IMR-90 (cell line): ENCODE data around the gene LAMA3. TPM values are rescaled to one million over a fixed set of nuclear protein-coding genes. Genes with fewer than 3 reads are reported as not detected.

Experiments used
- ATAC-seq: fragments of 200-7000 bp; cut with Tn5 transposase; 2 replicates; pipeline ENCODE4 v1.9.1; 2020; ENCODE audit warnings: low read depth, mild to moderate bottlenecking, moderate library complexity
- BruUV-seq: library from RNA; stranded (reverse); fragments of 400-500 nt; replicated peaks from 2 replicates; lab custom pipeline; 2021; lab: Mats Ljungman, UMichigan
- CTCF ChIA-PET: fragments of 300-600 bp; formaldehyde crosslinking; extraction: SDS; loops from one replicate; lab custom pipeline; 2021; ENCODE audit warnings: antibody characterized with exemption; lab: Yijun Ruan, JAX
- POLR2A ChIA-PET: fragments of 300-600 bp; sonication (Branson Sonifier 250); formaldehyde crosslinking; loops from one replicate; lab custom pipeline; 2022; ENCODE audit warnings: antibody characterized with exemption; ENCODE audit not compliant: unreplicated experiment; lab: Charles Lee
- DNase-seq: peaks from one replicate; pipeline ENCODE4 v3.0.0; 2013
- H2AFZ ChIP-seq: replicated peaks from 2 replicates; pipeline ENCODE3; 2013; ENCODE audit warnings: low read length, mild to moderate bottlenecking; ENCODE audit not compliant: poor library complexity
- H2AK5ac ChIP-seq: 2 replicates; pipeline ENCODE4 v1.6.1; 2013; ENCODE audit warnings: low read depth, low read length, inconsistent platforms
- H2AK9ac ChIP-seq: replicated peaks from 2 replicates; pipeline ENCODE3; 2013; ENCODE audit warnings: mild to moderate bottlenecking, low read depth, low read length, moderate library complexity; ENCODE audit not compliant: poor library complexity
- H2BK120ac ChIP-seq: 2 replicates; pipeline ENCODE4 v1.6.1; 2013; ENCODE audit warnings: low read depth, low read length, inconsistent platforms
- H2BK15ac ChIP-seq: 3 replicates; pipeline ENCODE4 v1.6.1; 2013; ENCODE audit warnings: low read depth, low read length, inconsistent platforms
- H2BK20ac ChIP-seq: 2 replicates; pipeline ENCODE4 v1.6.1; 2013; ENCODE audit warnings: low read depth, mild to moderate bottlenecking, inconsistent platforms, low read length, moderate library complexity
- H2BK5ac ChIP-seq: 2 replicates; pipeline ENCODE4 v1.6.1; 2013; ENCODE audit warnings: mild to moderate bottlenecking, low read depth, low read length, inconsistent platforms; ENCODE audit not compliant: poor library complexity, severe bottlenecking
- H3K14ac ChIP-seq: replicated peaks from 2 replicates; pipeline ENCODE4 v1.6.1; 2013; ENCODE audit warnings: low read depth, low read length, inconsistent platforms
- H3K18ac ChIP-seq: 2 replicates; pipeline ENCODE4 v1.6.1; 2013; ENCODE audit warnings: low read depth, low read length, control low read depth
- H3K23ac ChIP-seq: 2 replicates; pipeline ENCODE4 v1.6.1; 2013; ENCODE audit warnings: low read depth, low read length, inconsistent platforms
- H3K27ac ChIP-seq: 2 replicates; pipeline ENCODE4 v1.5.1; 2013; ENCODE audit warnings: mild to moderate bottlenecking, control low read depth, low read length; ENCODE audit not compliant: insufficient read depth
- H3K27me3 ChIP-seq: 2 replicates; pipeline ENCODE4 v1.6.1; 2013; ENCODE audit warnings: low read length; ENCODE audit not compliant: control insufficient read depth, insufficient read depth
- H3K36me3 ChIP-seq: 2 replicates; pipeline ENCODE4 v1.6.1; 2013; ENCODE audit warnings: low read length, mixed read lengths; ENCODE audit not compliant: control insufficient read depth, insufficient read depth
- H3K4ac ChIP-seq: 2 replicates; pipeline ENCODE4 v1.6.1; 2013; ENCODE audit warnings: low read depth, low read length, inconsistent platforms
- H3K4me1 ChIP-seq: 2 replicates; pipeline ENCODE4 v1.6.1; 2013; ENCODE audit warnings: low read length, mixed read lengths; ENCODE audit not compliant: control insufficient read depth, insufficient read depth
- H3K4me2 ChIP-seq: 2 replicates; pipeline ENCODE4 v1.6.1; 2013; ENCODE audit warnings: low read depth, mild to moderate bottlenecking, control low read depth, low read length, moderate library complexity
- H3K4me3 ChIP-seq: 2 replicates; pipeline ENCODE4 v1.5.1; 2013; ENCODE audit warnings: low read depth, mild to moderate bottlenecking, control low read depth, low read length, moderate library complexity; ENCODE audit not compliant: insufficient read depth
- H3K56ac ChIP-seq: 2 replicates; pipeline ENCODE4 v1.6.1; 2013; ENCODE audit warnings: low read length, inconsistent platforms; ENCODE audit not compliant: insufficient read depth; ENCODE audit errors: extremely low read depth
- H3K79me1 ChIP-seq, 2 experiments: 2 replicates each; pipeline ENCODE4 v1.6.1; 2013; ENCODE audit warnings: low read length in 2 of 2, inconsistent platforms in 1 of 2, low read depth in 1 of 2
- H3K9ac ChIP-seq: 2 replicates; pipeline ENCODE4 v1.6.1; 2013; ENCODE audit warnings: low read depth, low read length, control low read depth
- H3K9me1 ChIP-seq: 2 replicates; pipeline ENCODE4 v1.6.1; 2013; ENCODE audit warnings: low read length, inconsistent platforms; ENCODE audit not compliant: insufficient read depth
- H3K9me3 ChIP-seq: 2 replicates; pipeline ENCODE4 v1.6.1; 2013; ENCODE audit warnings: low read length; ENCODE audit not compliant: control insufficient read depth, insufficient read depth
- H4K20me1 ChIP-seq: 2 replicates; pipeline ENCODE4 v1.6.1; 2013; ENCODE audit warnings: low read length, inconsistent platforms; ENCODE audit not compliant: insufficient read depth
- H4K5ac ChIP-seq: 2 replicates; pipeline ENCODE4 v1.6.1; 2013; ENCODE audit warnings: mild to moderate bottlenecking, low read depth, low read length, control low read depth
- H4K8ac ChIP-seq, 2 experiments: 2 replicates each; pipeline ENCODE4 v1.6.1; 2013; ENCODE audit warnings: low read depth in 2 of 2, low read length in 2 of 2, control low read depth in 1 of 2, inconsistent platforms in 1 of 2
- H4K91ac ChIP-seq: 2 replicates; pipeline ENCODE4 v1.6.1; 2013; ENCODE audit warnings: low read depth, low read length, inconsistent platforms; ENCODE audit not compliant: insufficient read depth
- CHD1 ChIP-seq: IDR thresholded peaks from 2 replicates; pipeline ENCODE4 v1.6.1; 2012; ENCODE audit warnings: low read depth, low read length, improper control_type of control experiment
- MAFK ChIP-seq: IDR thresholded peaks from 2 replicates; pipeline ENCODE4 v1.6.1; 2012; ENCODE audit warnings: low read depth, low read length, improper control_type of control experiment
- NFE2L2 ChIP-seq: fragments of 150-350 bp; IDR thresholded peaks from 2 replicates; pipeline ENCODE4 v1.6.1; 2016; ENCODE audit warnings: low read depth, mild to moderate bottlenecking, low read length
- RAD21 ChIP-seq: IDR thresholded peaks from 2 replicates; pipeline ENCODE4 v1.6.1; 2012; ENCODE audit warnings: low read length, improper control_type of control experiment
- WGBS, 2 experiments: methylation state at CpG; one replicate each; pipeline versions ENCODE4 v1.1.5 to v1.1.7; 2013; ENCODE audit warnings: missing lambda C conversion rate in 2 of 2; ENCODE audit not compliant: insufficient read length in 1 of 2; ENCODE audit errors: extremely low coverage in 2 of 2; 5-methylcytosine and 5-hydroxymethylcytosine counted together
- dilution Hi-C: fragments of 300-500 bp; cut with HindIII; formaldehyde crosslinking; loops from one replicate; pipeline ENCODE4 v1.14.3; 2018; ENCODE audit warnings: low sequenced_read_pairs; ENCODE audit not compliant: unreplicated experiment
- in situ Hi-C: fragments of 300-500 bp; cut with MboI; formaldehyde crosslinking; loops from 3 replicates; pipeline ENCODE4 v1.14.3; 2019; ENCODE audit warnings: low sequenced_read_pairs, inconsistent platforms, mixed read lengths
- intact Hi-C: fragments of 100-400 bp; cut with micrococcal nuclease; formaldehyde crosslinking; loops from 2 replicates; pipeline ENCODE4 v1.10.0; 2022
- polyA plus RNA-seq, 3 experiments: library from polyadenylated mRNA; depleted of rRNA; stranded (reverse); fragments of >200 nt; gene quantifications; 2 replicates each; pipeline ENCODE4 v1.2.3, GENCODE V29; 2012; ENCODE audit warnings: low replicate concordance in 1 of 3
- total RNA-seq: library from RNA; depleted of rRNA; stranded (reverse); fragments of >200 nt; gene quantifications from 2 replicates; pipeline ENCODE4 v1.2.3, GENCODE V29; 2012
- TF ChIP-seq, protein P1 (sequence below): conservative IDR thresholded peaks from 2 replicates; pipeline ENCODE4 v1.5.1; 2012; ENCODE audit warnings: mild to moderate bottlenecking, low read depth, low read length, improper control_type of control experiment

Gene LAMA3
- total and polyA plus RNA-seq, 2 of the 4 experiments (the other 2 are of a cell fraction) = 0.18 to 0.19 TPM

DNA sequence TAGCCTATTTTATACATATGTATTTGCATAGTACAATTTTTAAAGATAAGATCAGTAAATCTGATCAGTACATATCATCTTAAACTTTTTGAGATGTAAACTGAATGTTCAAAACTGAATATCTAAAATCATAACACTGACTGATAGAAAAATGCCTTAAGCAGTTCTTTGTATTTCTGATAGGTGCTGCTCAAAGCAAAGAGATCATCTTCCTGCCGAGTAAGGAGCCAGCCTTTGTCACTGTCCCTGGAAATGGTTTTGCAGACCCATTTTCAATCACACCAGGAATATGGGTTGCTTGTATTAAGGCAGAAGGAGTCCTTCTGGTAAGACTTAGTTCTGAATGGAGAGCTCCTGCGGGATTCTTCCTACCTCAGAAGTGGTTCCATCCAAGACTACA, 135.0 kb downstream of the LAMA3 start:
- ATAC-seq (no peak), DNase-seq (peak; percentile 16)
- Histone ChIP-seq H4K5ac (no peak overlapping the region), H4K91ac (no peak overlapping the region), H3K4me3 (no peak overlapping the region), H3K9me1 (0 out of 2 replicates have a peak, but pooled peaks cover 2% of the 10 kb centered on the region), H3K9ac (no peak overlapping the region), H3K14ac (no peak overlapping the region), H3K4me2 (no peak overlapping the region), H3K27me3 (no peaks in the 10 kb centered on the region; the same call in 1 of the 2 replicates), H2AK9ac (no peak overlapping the region), H4K20me1 (no peaks in the 10 kb centered on the region), H3K4ac (no peak overlapping the region), H3K36me3 (no peaks in the 10 kb centered on the region; the same call in 1 of the 2 replicates), H2BK20ac (no peak overlapping the region), H3K27ac (no peak overlapping the region), H3K4me1 (no peaks in the 10 kb centered on the region), H3K56ac (no peak overlapping the region), H3K79me1 (no peaks in the 10 kb centered on the region), H3K9me3 (no peaks in the 10 kb centered on the region), H3K23ac (no peak overlapping the region), H2BK15ac (no peak overlapping the region), H3K18ac (no peak overlapping the region), H4K8ac (no peak overlapping the region), H2BK120ac (no peak overlapping the region), H2AFZ (no peak overlapping the region), H2AK5ac (no peak overlapping the region), H2BK5ac (no peak overlapping the region)
- intact Hi-C loops = no loop called here
- in situ Hi-C loops = loop anchor here (10.0 kb wide), 1 partner anchor 301 kb away; no protein-coding TSS in a partner anchor
- no CpG with 5 or more reads among the region's 2 CpGs for WGBS, 2 experiments
- ChIA-PET CTCF (interaction anchor here (0.6 kb wide), 1 partner anchor 179 kb away, joined by 3 read pairs; no protein-coding TSS in a partner anchor), POLR2A (interaction anchor here (0.6 kb wide), 1 partner anchor 13 kb away, joined by 3 read pairs; no protein-coding TSS in a partner anchor)
- no TSS peak for BruUV-seq
- dilution Hi-C loops = no loop called here
- no peak for TF ChIP-seq CHD1
- TF ChIP-seq, protein P1, sequence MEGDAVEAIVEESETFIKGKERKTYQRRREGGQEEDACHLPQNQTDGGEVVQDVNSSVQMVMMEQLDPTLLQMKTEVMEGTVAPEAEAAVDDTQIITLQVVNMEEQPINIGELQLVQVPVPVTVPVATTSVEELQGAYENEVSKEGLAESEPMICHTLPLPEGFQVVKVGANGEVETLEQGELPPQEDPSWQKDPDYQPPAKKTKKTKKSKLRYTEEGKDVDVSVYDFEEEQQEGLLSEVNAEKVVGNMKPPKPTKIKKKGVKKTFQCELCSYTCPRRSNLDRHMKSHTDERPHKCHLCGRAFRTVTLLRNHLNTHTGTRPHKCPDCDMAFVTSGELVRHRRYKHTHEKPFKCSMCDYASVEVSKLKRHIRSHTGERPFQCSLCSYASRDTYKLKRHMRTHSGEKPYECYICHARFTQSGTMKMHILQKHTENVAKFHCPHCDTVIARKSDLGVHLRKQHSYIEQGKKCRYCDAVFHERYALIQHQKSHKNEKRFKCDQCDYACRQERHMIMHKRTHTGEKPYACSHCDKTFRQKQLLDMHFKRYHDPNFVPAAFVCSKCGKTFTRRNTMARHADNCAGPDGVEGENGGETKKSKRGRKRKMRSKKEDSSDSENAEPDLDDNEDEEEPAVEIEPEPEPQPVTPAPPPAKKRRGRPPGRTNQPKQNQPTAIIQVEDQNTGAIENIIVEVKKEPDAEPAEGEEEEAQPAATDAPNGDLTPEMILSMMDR = peak; percentile 22
- TF ChIP-seq RAD21 = peak; percentile 35; the same call in 1 of the 2 replicates
- TF ChIP-seq NFE2L2 = no peak
- no peak for TF ChIP-seq MAFK
